Measurements from ENCODE around the gene RAD51B.

Gene RAD51B

DNA sequence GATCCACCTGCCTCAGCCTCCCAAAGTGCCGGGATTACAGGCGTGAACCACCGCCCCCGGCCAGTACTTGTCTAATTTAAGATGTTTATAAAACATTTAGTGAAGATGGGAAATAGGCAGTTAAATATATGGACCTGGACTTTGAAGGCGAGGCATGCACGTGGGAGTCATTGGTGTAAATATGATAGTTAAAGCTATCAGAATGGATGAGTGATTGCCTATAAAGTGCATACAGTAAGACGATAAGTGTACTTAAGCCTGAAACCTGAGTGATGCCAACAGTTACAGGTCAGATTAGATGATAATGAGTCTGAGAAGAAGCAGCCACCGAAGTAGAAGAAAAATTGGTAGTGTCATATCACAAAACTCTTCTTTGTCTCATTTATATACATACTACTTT, 11.5 kb downstream of the RAD51B start:
- no peak for DNase-seq (ENCODE audit: extremely low spot score, insufficient read length, low read depth)
- FAIRE-seq: no peak

DNA sequence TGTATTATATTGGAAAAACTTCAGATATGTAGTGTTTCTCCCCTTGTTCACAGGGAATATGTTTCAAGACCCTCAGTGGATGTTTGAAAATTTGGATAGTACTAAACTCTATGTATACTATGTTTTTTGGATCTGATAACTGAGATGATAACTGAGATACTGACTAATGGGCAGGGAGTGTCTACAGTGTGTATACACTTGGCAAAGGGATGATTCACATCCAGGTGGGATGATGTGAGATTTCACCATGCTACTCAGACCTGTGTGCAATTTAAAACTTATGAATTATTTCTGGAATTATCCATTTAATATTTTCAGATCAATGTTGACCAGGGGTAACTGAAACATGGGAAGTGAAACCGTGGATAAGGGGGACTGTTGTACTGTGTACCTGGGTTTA, 13.8 kb downstream of the RAD51B start:
- FAIRE-seq (no peak), DNase-seq (ENCODE audit: extremely low spot score, insufficient read length, low read depth) (no peak)

DNA sequence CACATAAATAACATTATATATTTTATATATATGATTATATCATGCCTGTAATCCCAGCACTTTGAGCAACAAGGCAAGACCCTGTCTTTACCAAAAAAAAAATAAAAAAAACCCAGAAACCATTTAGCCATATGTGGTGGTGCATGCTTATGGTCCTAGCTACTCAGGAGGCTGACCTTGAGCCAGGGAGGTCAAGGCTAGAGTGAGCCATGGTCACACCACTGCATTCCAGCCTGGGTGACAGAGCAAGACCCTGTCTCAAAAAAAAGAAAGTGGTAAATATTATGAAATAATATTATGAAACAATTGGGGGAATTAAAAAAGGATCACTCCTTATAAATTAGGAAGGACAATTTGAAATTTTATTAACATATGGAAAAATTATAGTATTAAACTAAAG, 16.0 kb downstream of the RAD51B start:
- FAIRE-seq (no peak), DNase-seq (ENCODE audit: extremely low spot score, insufficient read length, low read depth) (no peak)

DNA sequence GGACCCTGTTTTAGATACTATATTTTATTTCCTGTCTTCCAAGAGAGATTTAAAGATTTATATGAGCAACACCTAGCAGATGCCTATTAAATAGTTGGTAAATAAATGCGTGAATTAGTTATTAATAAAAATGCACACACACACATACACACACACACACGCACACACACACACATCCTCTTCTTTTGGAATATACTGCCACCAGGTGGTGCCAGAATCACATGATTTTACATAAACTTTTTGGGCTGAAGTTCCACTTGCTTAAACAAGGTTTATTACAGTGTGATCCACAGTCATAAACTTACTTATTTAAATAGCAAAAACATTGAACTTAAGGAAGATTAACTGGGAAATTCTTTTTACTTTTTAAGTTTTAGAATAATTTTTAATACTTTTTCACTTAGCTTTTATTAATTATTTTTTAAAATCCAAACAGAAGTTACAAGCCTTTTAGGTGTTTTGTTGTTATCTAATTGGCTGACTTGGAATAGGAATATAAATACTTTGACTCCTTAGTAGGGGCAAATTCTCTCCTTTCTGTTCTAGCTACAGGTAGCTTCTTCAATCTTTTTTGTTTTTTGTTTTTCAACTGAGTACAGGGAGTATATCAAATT, 17.5 kb downstream of the RAD51B start:
- FAIRE-seq: peak; percentile 86
- no peak for DNase-seq (ENCODE audit: extremely low spot score, insufficient read length, low read depth)

DNA sequence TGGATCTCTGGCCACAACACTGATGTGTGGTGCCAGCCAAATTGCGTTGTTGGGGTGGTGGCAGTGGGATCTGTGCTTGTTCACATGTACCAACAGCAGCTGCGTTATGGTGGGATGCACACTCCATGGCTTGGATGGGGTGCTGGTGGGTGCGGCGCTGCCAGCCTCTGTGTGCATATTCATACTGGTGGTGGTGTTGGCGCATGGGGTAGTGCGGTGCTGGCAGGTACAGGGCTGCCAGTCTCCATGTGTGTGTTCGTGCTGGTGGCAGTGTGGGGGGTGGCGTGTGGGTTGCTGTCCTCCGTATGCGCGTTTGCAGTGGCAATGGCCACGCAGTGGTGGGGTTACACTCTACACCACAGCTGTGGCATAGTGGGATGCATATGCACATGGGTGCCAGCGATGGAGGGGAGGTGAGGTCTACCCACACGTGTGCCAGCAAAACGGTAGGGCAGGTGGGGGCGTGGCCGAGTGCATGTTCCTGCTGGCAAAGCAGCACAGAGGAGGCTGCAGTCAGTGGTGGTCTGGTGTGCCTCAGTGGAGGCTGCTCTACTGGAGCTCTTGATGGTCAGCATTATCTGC, 26.5 kb downstream of the RAD51B start:
- DNase-seq (ENCODE audit: extremely low spot score, insufficient read length, low read depth) (no peak), FAIRE-seq (no peak)

DNA sequence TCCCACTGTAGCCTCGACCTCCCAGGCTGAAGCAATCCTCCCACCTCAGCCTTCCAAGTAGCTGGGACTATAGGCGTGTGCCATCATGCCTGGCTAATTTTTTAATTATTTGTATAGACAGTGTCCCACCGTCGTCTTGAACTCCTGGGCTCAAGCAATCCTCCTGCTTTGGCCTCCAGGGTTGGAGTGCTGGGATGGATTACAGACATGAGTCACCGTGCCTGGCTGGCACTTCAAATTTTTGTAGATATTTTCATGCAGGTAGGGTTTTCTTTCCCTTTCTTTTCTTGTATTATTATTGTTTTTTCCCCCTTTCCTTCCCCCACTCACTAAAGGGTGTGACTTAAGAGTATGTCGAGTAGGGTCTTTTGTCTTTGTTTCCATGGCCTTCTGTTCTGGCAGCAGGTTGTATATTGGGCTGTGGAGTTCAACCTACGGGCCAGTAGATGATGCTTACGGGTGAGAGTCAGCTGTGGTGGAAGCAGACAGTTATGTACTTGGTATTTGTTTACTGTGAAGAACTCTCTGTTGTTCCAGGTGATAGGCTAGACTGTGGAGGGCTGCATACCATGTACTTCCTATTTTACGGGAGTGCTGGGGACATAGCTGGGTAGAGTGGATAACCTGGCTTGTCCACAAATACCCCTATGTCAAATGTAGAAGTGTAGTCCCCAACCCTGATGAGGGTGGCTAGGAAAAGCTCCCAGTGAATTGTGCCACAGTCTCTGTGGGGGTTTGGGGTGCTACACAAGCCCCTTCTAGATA, 30.7 kb downstream of the RAD51B start:
- DNase-seq (ENCODE audit: extremely low spot score, insufficient read length, low read depth): no peak
- no peak for FAIRE-seq

DNA sequence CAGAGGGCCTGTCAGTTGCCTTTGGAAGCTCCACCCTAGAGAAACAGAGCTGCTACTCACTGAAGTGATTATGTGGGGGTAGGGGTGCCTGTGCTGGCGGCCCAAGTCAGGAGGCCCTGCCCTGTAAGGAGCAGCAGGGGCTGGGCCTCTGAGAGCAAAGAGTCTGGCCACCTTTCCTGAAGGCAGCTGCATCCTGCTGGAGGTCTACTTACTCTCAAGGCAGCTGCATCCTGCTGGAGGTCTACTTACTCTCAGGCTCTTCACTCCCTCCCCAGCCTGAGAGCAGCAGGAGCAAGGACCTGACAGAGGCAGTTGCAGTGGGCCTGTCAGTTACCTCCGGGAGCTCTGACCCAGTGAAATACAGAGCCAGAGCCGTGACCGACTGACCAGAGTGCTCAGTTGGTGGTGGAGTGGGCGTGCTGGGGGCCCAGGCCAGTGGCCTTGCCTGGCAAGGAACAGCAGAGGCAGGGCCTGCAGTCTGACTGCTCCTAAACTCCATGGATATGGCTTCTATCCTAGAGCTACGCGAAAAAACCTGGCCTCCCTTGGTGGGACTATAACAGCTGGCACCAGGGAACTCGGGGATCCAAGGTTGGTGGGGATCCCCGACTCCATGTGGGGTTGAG, 32.3 kb downstream of the RAD51B start:
- FAIRE-seq (no peak), DNase-seq (ENCODE audit: extremely low spot score, insufficient read length, low read depth) (no peak)

DNA sequence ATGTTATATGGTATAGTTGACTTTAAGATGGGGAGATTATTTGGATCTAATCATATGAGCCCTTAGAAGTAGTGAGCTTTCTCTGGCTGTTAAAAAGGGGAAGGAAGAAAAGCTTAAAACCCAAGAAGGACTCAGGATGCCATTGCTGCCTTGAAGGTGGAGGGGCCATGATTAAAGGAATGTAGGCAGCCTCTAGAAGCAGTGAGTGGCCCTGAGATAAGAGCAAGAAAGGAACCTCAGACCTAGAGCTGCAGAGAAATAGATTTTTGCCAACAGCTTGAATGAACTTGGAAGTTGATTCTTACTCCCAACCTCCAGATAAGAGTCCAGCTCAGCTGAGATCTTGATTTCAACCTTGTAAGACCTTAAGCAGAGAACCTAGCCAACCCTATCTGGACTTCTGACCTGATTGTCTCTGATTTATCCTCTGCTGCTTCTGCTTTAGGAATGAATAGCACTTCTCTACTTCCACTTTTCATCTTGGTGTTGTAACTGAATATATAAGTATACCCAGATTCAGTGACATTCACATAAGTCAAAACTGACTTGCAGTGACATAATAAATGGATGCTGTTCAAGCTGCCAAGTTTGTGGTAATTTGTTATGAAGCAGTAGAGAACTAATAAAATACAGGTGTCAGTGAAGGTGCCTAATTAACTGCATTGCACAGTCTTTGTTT, 33.5 kb downstream of the RAD51B start:
- FAIRE-seq: no peak
- DNase-seq (ENCODE audit: extremely low spot score, insufficient read length, low read depth): no peak

DNA sequence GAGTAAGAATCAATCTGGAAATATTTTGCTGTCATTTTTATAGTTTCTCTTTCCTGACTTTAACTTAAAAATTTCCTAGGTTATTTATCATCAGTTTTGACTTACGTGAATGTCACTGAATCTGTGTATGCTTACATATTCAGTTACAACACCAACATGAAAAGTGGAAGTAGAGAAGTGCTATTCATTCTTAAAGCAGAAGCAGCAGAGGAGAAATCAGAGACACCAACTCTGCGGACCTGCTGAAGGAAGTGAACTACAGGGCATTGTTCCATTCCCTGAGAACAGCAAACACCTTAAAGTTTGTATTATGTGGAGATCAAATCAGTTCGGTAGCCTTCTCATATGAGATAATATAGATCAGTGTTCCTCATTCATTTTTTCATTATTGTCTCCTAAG, 34.1 kb downstream of the RAD51B start:
- DNase-seq (ENCODE audit: extremely low spot score, insufficient read length, low read depth) (no peak), FAIRE-seq (no peak)

DNA sequence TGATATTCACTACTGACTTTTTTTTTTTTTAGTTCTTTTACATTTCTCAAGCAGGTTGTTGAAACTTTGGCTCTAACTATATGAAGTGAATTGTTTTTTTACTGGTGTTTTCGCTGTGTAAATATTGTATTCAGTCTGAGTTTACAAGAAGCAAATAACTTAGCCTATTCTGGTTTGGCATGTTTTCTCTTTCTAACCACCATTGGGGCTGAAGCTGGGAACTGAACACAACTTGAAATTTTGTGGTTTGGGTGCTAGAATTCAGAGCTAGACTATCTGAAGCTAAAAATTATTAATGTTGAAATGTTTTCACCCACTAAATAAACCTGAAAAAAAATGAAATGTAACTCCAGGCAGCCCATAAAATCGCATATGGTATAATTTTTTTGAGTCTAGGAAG, 37.2 kb downstream of the RAD51B start:
- FAIRE-seq: no peak
- DNase-seq (ENCODE audit: extremely low spot score, insufficient read length, low read depth): no peak

DNA sequence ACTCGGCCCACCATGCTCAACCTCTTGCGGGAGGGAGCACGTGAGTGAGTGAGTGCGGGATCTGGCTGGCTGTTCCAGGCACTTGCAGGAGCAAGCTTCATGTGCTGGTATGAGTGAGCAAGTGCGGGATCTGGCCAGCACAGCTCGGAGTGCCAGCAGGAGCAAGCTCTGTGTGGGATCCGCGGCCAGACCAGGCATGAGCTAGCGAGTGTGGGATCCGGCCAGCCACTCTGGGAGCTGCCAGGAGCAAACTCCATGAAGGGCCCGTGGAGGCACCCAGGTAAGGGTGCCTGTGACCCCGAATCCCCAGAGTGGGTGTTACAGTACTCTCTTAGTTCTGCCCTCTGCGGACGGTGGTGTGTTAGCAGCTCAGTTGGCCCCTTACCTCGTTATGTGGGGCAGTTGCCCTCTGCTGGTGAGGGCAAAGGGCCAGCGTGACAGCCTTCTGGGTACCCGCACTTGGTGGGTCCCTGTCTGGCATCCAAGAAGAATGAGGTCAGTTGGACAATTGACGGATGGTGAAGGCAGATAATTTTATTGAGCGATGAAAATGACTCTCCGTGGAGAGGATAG, 38.3 kb downstream of the RAD51B start:
- FAIRE-seq (no peak), DNase-seq (ENCODE audit: extremely low spot score, insufficient read length, low read depth) (no peak)

DNA sequence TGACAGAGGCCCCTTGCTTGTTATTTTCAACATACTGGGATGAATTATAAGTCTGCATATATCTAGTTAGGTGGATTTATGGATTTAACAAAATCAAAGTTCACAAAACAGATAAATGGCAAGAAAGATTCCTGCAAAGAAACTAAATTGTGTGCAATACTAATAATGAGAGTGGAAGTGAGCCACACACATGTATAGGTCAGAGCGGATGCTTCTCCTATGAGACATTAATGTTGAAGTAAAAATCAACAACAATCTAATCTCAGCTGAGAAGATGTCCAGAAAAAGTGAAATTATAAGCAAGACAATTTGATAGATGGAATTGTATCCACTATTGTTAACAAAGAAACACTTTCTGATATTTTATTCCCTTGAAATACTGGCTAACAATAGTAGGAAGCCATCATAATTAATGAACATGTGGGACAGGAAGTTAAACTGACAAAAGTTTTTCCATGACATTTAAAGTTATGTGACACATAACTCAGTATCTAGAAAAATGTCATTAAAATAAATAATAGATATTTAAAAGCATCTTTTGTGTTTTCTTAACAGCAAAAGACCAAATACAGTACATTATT, 39.7 kb downstream of the RAD51B start:
- FAIRE-seq (no peak), DNase-seq (ENCODE audit: extremely low spot score, insufficient read length, low read depth) (no peak)

DNA sequence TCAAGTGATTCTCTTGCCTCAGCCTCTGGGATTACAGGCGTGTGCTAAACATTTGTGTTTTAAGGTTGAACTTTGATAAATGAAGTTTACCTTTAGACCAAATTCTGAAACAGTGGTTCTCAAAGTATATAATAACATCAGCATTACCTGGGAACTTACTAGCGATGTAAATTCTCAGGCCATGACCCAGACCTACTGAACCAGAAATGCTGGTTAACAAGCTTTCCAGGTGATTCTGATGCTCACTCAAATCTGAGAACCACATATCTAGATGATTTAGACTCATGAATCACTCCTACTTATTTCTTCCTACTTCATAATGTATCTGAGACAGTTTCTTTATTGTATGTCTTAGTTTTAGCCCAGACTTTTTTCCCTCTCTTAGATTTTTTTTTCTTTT, 43.6 kb downstream of the RAD51B start:
- no peak for FAIRE-seq

DNA sequence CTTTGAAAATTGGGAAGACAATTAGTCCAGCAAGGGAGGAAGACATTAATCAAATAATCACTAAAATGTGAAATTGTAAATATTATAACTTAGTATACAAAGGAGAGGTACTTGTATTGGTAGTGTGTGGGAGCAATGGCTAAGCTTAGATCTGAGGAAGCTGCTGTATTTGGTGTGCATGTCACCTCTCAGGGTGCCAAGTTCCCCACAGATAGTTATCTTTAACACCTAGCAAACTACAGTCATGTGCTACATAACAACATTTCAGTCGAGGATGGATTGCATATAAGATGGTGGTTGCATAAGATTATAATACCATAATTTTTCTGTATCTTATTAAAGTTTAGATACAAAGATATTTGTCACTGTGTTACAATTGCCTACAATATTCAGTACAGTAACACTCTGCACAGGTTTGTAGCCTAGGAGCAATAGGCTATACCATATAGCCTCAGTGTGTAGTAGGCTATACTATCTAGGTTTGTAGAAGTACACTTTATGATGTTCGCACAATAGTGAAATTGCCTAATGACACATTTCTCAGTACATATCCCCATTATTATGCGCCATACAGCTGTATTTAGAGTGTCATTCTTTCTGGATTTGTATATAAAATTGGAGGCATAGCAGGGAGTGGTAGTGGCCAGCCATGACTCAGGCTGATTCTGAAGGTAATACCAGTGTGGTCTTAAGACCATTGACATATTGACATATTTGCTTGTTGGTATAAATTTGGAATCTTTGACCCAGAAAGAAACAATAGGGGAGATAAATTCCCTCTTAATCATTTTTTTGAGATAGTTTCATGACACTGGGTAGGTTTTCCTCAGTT, 55.8 kb downstream of the RAD51B start:
- FAIRE-seq (no peak), DNase-seq (ENCODE audit: extremely low spot score, insufficient read length, low read depth) (no peak)

More for the DNA sequence above, 43.6 kb downstream of the RAD51B start:
- no peak for DNase-seq (ENCODE audit: extremely low spot score, insufficient read length, low read depth)

DNA sequence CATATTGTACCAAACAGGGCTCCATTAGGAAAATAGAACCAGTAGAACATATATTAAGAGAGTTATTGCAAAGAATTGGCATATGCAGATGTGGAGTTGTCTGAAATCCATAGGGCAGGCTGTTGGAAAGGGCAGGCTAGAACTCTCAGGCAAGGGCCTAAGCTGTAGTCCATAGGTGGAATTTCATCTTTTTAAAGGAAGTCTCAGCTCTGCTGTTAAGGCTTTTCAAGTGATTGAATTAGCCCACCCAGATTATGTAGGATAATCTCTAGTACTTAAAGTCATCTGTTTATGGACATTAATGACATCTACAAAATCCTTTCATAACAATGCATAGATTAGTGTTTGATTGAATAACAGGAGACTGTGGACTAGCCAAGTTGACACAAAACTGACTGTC, 59.4 kb downstream of the RAD51B start:
- DNase-seq (ENCODE audit: extremely low spot score, insufficient read length, low read depth) (no peak), FAIRE-seq (no peak)

DNA sequence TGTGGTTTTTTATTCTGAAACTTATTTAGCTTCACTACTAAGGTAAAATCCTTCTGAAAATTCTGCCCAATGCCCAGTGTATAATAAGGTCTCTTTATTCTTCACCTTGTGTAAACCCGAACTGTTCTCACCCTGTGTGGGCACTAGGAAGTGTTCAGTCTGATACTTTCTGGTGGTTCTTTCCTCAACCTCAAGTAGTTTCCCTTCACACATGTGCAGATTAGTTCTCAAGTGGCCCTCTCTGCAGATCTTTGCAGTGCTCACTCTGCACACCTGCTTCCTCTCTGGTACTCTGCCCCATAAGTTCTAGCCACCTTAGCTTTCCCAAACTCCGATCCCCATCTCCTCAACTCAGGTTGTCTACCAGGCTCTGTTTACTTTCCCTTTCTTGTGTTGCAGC, 61.6 kb downstream of the RAD51B start:
- FAIRE-seq: peak; percentile 92
- peak; percentile 25 for DNase-seq (ENCODE audit: extremely low spot score, insufficient read length, low read depth)

DNA sequence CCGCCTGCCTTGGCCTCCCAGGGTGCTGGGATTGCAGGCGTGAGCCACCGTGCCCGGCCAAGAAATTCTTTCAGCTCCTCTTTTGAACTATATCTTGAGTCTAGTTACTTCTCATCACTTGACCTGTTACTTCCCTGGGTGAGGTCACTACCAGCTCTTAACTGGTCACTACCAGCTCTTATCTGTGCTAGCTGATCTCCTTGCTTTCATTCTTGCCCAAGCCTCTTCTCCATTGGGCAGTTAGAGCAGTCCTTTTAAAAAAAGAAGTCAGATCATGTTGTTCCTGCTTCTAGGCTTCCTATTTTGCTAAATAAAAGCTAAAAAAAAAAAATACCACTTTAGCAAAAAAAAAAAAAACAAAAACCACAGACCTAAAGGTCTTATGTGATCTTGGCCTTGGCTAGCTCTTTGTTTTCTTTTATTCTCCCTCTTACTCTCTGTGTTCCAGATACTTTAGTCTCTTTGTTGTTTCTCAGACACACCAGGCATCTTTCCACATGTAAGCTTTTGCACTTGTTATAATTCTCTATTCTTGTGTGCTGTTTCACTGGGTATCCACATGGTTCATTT, 63.5 kb downstream of the RAD51B start:
- FAIRE-seq (no peak), DNase-seq (ENCODE audit: extremely low spot score, insufficient read length, low read depth) (no peak)

DNA sequence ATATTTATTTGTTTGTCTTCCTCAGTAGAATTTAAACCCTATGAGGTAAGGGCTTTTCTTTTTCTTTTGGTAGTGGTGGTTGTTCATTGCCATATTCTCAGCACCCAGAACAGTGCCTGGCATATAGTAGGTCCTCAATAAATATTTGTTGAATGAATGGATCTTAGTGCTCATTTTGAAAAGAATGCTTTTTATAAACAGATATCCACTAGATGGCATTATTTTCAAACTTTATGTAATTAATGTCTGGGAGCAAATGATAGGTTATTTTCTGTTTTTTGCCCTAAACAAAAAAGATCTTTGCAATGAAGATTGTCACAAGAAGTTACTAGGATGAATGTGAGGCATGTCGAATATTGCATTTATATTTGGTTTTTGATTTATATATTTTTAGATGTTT, 64.1 kb downstream of the RAD51B start:
- DNase-seq (ENCODE audit: extremely low spot score, insufficient read length, low read depth): no peak

DNA sequence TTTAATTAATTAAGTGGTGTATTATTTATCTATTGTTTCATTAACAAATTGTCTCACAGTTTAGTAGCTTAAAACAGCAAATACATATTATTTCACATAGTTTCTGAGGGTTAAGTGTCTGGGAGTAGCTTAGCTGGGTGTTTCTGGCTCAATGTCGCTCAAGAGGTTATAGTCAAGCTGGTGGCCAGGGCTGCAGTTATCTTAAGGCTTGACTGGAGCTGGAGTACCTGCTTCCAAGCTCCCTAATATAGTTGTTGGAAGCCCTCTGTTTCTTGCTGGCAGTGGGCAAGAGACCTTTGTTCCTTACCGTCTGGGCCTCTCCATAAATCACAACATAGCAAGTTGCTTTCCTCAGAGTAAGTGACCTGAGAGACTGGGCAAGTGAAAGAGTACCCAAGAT, 66.6 kb downstream of the RAD51B start:
- FAIRE-seq (no peak), DNase-seq (ENCODE audit: extremely low spot score, insufficient read length, low read depth) (no peak)

More for the DNA sequence above, 64.1 kb downstream of the RAD51B start:
- FAIRE-seq: no peak

All from GM18507 (cell line).